Spleen (tissue), 11 donors: Measurements from ENCODE around the gene SLC9C1. TPM values are rescaled to one million over a fixed set of nuclear protein-coding genes. Genes with fewer than 3 reads are reported as not detected.

ENCODE experiments used
- DNase-seq: peaks from one replicate; pipeline ENCODE4 v3.0.0-alpha.2; 2020
- H3K27ac ChIP-seq, 8 donors: fragments of 200-600 bp; sonication (generic) in 7 of 8; 1 replicate in 4 of 8; 2 replicates in 4 of 8; pipeline versions ENCODE4 v1.5.0 to v1.8.0; 2016 to 2021; ENCODE audit warnings: inconsistent platforms in 4 of 8, mild to moderate bottlenecking in 4 of 8, moderate library complexity in 1 of 8
- H3K27me3 ChIP-seq, 7 donors: fragments of 200-600 bp; sonication (generic) in 6 of 7; replicated peaks in 1 of 7; 1 replicate in 4 of 7; 2 replicates in 3 of 7; pipeline versions ENCODE4 v1.5.0 to v1.8.0; 2016 to 2021; ENCODE audit warnings: inconsistent platforms in 3 of 7, mild to moderate bottlenecking in 1 of 7
- H3K36me3 ChIP-seq, 6 donors: fragments of 200-600 bp; sonication (generic) in 5 of 6; 1 replicate in 4 of 6; 2 replicates in 2 of 6; pipeline versions ENCODE4 v1.5.0 to v1.8.0; 2016 to 2021; ENCODE audit warnings: inconsistent platforms in 2 of 6
- H3K4me1 ChIP-seq, 6 donors: fragments of 200-600 bp; sonication (generic) in 5 of 6; 1 replicate in 3 of 6; 2 replicates in 3 of 6; pipeline versions ENCODE4 v1.5.0 to v1.8.0; 2016 to 2021; ENCODE audit warnings: inconsistent platforms in 3 of 6
- H3K4me3 ChIP-seq, 8 donors: fragments of 200-600 bp; sonication (generic) in 7 of 8; 1 replicate in 4 of 8; 2 replicates in 4 of 8; pipeline versions ENCODE4 v1.5.0 to v1.8.0; 2016 to 2021; ENCODE audit warnings: inconsistent platforms in 4 of 8, mild to moderate bottlenecking in 4 of 8, moderate library complexity in 2 of 8
- H3K9me3 ChIP-seq, 8 donors: fragments of 200-600 bp; sonication (generic) in 7 of 8; 1 replicate in 4 of 8; 2 replicates in 4 of 8; pipeline versions ENCODE4 v1.5.0 to v1.8.0; 2016 to 2021; ENCODE audit warnings: inconsistent platforms in 4 of 8
- POLR2A ChIP-seq, 3 donors: fragments of 450-650 bp; IDR thresholded peaks; one replicate each; pipeline ENCODE4 v1.5.1; 2017; ENCODE audit warnings: antibody characterized with exemption in 3 of 3, mild to moderate bottlenecking in 1 of 3
- POLR2AphosphoS5 ChIP-seq, 3 donors: sonication (generic); formaldehyde crosslinking; IDR thresholded peaks; one replicate each; pipeline ENCODE4 v1.5.1; 2017; ENCODE audit warnings: antibody characterized with exemption in 3 of 3
- WGBS, 5 donors: extraction: QIAGEN DNeasy Blood & Tissue Kit in 3 of 5; methylation state at CpG; one replicate each; pipeline versions ENCODE4 v1.1.5 to v1.1.7; 2013 to 2018; 5-methylcytosine and 5-hydroxymethylcytosine counted together
- intact Hi-C: fragments of 100-400 bp; cut with DNase I; formaldehyde crosslinking; loops from one replicate; pipeline ENCODE4 v1.15.0; 2023; ENCODE audit warnings: low total_unique reads
- microRNA-seq, 3 donors: library from miRNA; unstranded; fragments of <30 nt; microRNA quantifications; one replicate each; pipeline versions ENCODE4 to v1.1.0, GENCODE V29; 2019 to 2020
- polyA plus RNA-seq, 3 donors: library from polyadenylated mRNA; stranded (reverse); fragments of 200-250 nt; gene quantifications; one replicate each; pipeline ENCODE4 v1.2.1, GENCODE V29; 2013
- small RNA-seq, 4 donors: library from RNA; depleted of rRNA; stranded (forward); fragments of <200 nt; gene quantifications; one replicate each; pipeline ENCODE3, GENCODE V24; 2016
- total RNA-seq, 7 donors: library from RNA; depleted of rRNA in 3 of 7; stranded (reverse); fragments of >200 nt in 3 of 7; fragmentation: NEBNext Ultra II Directional in 4 of 7; extraction: Animal tissue kit (Norgen Biotek cat#: 25700) in 4 of 7; gene quantifications; one replicate each; pipeline versions ENCODE4 v1.1.0 to v1.2.1, GENCODE V29; 2016 to 2021
- TF ChIP-seq, protein P1 (sequence below), 11 experiments: fragments of 200-600 bp in 7 of 11; fragments of 450-650 bp in 4 of 11; sonication (generic) in 4 of 11; IDR thresholded peaks in 8 of 11; conservative IDR thresholded peaks in 3 of 11; 1 replicate in 7 of 11; 2 replicates in 4 of 11; pipeline versions ENCODE4 v1.4.0 to v1.8.0; 2016 to 2021; ENCODE audit warnings: antibody characterized with exemption in 11 of 11, inconsistent platforms in 4 of 11, mild to moderate bottlenecking in 1 of 11
- donor health status: healthy with polysubstance abuse.
- donor health status: DM: no; HTN: no; CAD: no; lungs with moderate emphysema.
- donor health status: DM: no; HTN: no; CAD: no.
- donor health status: Bipolar disorder and iron deficiency.
- donor health status: healthy.
- donor health status: DM: no; HTN: no; CAD: no.
- donor health status: DM: yes; HTN: yes; CAD: no.

The SLC9C1 gene
- total and polyA plus RNA-seq, 10 donors = 0.05 to 0.18 TPM; not detected in 8

- H3K4me3 ChIP-seq = no peak overlapping the region
- peaks cover 0 to 16% (median 0%) of the 10 kb centered on the region in 7 donors for H3K27me3 ChIP-seq
- H3K4me1 ChIP-seq = peaks cover 6 to 34% (median 20%) of the 10 kb centered on the region in 6 donors
- intact Hi-C loops = no loop called here
- no peak for TF ChIP-seq POLR2A (IDR thresholded peaks at IDR 0.05)
- TF ChIP-seq POLR2AphosphoS5 (IDR thresholded peaks at IDR 0.05) = no peak
- TF ChIP-seq, protein P1, sequence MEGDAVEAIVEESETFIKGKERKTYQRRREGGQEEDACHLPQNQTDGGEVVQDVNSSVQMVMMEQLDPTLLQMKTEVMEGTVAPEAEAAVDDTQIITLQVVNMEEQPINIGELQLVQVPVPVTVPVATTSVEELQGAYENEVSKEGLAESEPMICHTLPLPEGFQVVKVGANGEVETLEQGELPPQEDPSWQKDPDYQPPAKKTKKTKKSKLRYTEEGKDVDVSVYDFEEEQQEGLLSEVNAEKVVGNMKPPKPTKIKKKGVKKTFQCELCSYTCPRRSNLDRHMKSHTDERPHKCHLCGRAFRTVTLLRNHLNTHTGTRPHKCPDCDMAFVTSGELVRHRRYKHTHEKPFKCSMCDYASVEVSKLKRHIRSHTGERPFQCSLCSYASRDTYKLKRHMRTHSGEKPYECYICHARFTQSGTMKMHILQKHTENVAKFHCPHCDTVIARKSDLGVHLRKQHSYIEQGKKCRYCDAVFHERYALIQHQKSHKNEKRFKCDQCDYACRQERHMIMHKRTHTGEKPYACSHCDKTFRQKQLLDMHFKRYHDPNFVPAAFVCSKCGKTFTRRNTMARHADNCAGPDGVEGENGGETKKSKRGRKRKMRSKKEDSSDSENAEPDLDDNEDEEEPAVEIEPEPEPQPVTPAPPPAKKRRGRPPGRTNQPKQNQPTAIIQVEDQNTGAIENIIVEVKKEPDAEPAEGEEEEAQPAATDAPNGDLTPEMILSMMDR (IDR thresholded peaks at IDR 0.05 in 8 of 11, conservative IDR thresholded peaks at IDR 0.05 in 3 of 11) = no peak
- no peaks in the 10 kb centered on the region for H3K36me3 ChIP-seq
- H3K27ac ChIP-seq = peak overlapping the region in 2 of 8 donors; percentile 7 to 24
- H3K9me3 ChIP-seq = no peaks in the 10 kb centered on the region
- DNase-seq = no peak
Measured at GRCh38 chr3:112093180-112093522, 200.9 kb downstream of the SLC9C1 start.

DNA sequence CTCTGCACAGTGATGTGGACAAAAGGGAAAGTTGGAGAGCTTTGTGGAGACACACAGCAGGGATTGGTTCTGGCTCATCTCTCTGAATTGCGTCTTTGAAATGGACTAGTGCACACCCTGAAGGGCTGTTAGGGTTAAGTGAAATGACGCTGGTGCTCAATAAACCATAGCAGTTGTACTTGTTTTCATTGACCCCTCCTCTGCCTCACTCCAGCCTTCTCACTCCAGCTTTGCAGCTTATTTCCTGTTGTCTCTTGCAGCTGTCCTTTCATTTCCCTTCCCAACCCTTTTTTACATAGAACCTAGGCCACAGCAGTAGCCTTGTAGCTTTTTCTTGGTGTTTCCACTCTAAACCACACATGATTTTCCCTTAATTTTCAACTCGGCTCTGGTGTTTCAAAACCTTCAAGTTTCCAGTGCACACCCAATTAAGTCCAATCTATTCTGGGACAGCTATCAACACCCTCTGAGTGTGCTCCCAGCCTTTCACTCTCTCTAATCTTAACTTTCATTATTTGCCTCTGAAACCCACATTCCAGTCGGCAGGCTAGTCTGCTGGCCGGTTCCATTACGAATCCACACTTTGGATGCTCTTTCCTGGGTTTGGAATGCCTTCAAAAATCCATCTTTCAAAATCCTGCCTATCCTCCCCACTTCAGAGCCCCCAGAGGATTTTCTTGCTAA lies 201.4 kb downstream of the SLC9C1 start:
- Histone ChIP-seq H3K27me3 (peaks cover 0 to 22% (median 4%) of the 10 kb centered on the region in 7 donors), H3K4me1 (peaks cover 6 to 35% (median 20%) of the 10 kb centered on the region in 6 donors), H3K36me3 (no peaks in the 10 kb centered on the region), H3K27ac (peak overlapping the region in 3 of 8 donors; percentile 7 to 24 (median 11)), H3K4me3 (no peak overlapping the region), H3K9me3 (no peaks in the 10 kb centered on the region)
- 51 to 61% (median 58%) methylated on average over 6 of the region's 6 CpGs for WGBS, 5 donors
- TF ChIP-seq, protein P1 (IDR thresholded peaks at IDR 0.05 in 8 of 11, conservative IDR thresholded peaks at IDR 0.05 in 3 of 11) = no peak
- TF ChIP-seq POLR2AphosphoS5 (IDR thresholded peaks at IDR 0.05) (no peak), POLR2A (IDR thresholded peaks at IDR 0.05) (no peak)
- DNase-seq = no peak
- intact Hi-C loops = no loop called here

DNA sequence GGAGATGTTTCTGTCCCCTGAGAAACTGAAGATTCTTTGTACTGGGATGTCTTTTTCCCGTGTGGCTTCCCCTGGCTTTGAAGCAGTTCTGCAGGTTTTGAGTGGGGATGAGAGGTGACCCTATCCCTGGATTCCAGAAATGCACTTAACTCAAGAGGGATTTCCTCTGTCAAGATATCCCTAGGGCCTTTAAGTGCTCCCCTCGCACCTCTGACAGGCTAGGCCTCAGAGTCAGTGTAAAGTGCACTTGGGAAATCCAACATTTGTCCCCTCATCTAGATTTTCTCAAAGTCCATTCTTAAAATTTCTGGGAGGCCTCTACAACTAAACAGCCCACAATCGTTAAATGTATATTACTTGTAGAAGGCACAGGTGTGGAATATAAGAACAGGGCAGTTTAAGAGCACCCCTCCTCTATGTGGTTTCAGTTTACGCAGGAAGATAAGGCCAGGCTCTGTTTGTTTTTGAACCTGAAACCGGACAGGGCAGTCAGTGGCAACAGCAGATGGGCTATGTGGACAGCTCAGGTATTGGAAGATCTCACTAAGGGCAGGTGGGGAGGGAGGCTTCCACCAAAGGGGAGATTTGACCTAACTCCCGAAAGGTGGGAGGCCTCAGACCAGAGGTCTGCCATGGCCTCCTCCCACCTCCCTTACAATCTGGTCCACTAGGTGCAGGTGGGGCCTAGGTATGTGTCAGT lies 203.0 kb downstream of the SLC9C1 start:
- no peaks in the 10 kb centered on the region for H3K36me3 ChIP-seq
- peaks cover 0 to 38% (median 19%) of the 10 kb centered on the region in 7 donors for H3K27me3 ChIP-seq
- TF ChIP-seq, protein P1 (IDR thresholded peaks at IDR 0.05 in 8 of 11, conservative IDR thresholded peaks at IDR 0.05 in 3 of 11) = no peak
- no peak for TF ChIP-seq POLR2A (IDR thresholded peaks at IDR 0.05)
- TF ChIP-seq POLR2AphosphoS5 (IDR thresholded peaks at IDR 0.05) = no peak
- H3K4me3 ChIP-seq = no peak overlapping the region
- no peak for DNase-seq
- no peaks in the 10 kb centered on the region for H3K9me3 ChIP-seq
- 65 to 77% (median 71%) methylated on average over 6 of the region's 6 CpGs for WGBS, 5 donors
- intact Hi-C loops = no loop called here
- peak overlapping the region in 3 of 8 donors; percentile 31 to 43 (median 35) for H3K27ac ChIP-seq
- H3K4me1 ChIP-seq = peaks cover 9 to 51% (median 32%) of the 10 kb centered on the region in 6 donors

Small RNA genes lying within 50 kb of the gene (microRNA-seq; reads per million reads assigned to microRNA genes)
- gene MIR567 = 0 reads per million in 3 donors

Small RNA genes lying within 50 kb of the gene (small RNA-seq; reads per million reads assigned to genes)
- gene MIR567 = 0 to 0.07 (median 0) reads per million in 4 donors

Other genes with a start within 250 kb of the SLC9C1 start
- 1 to 10 TPM in 5 of 7 donors, under 1 TPM in 2; 0.74 to 3.9 (median 1.5) TPM for gene C3orf52, start 207.8 kb downstream of the SLC9C1 start, total RNA-seq
- gene C3orf52, start 207.8 kb downstream of the SLC9C1 start, polyA plus RNA-seq = under 1 TPM; 0.26 to 0.55 (median 0.33) TPM
- gene GCSAM, start 161.0 kb downstream of the SLC9C1 start, total RNA-seq = 10 to 100 TPM in 3 of 7 donors, 1 to 10 TPM in 4; 6.7 to 18.9 (median 8.9) TPM
- 10 to 100 TPM in 1 of 3 donors, 1 to 10 TPM in 2; 2.7 to 20.9 (median 3.7) TPM for gene GCSAM, start 161.0 kb downstream of the SLC9C1 start, polyA plus RNA-seq
- 1 to 10 TPM; 4.8 to 9.3 (median 6.9) TPM for gene CD200, start 38.9 kb upstream of the SLC9C1 start, total RNA-seq
- gene CD200, start 38.9 kb upstream of the SLC9C1 start, polyA plus RNA-seq = 10 to 100 TPM in 1 of 3 donors, 1 to 10 TPM in 2; 4.3 to 13.1 (median 4.5) TPM
- 10 to 100 TPM; 18.0 to 46.0 (median 27.1) TPM for gene BTLA, start 205.3 kb upstream of the SLC9C1 start, total RNA-seq
- gene BTLA, start 205.3 kb upstream of the SLC9C1 start, polyA plus RNA-seq = 10 to 100 TPM; 12.8 to 30.0 (median 20.7) TPM